ENCODE results near the gene SPINK7.
"Not testable (repeated sequence)": the region's sequence is repeated elsewhere in the genome, so short reads cannot be mapped to it uniquely, and the experiment has no call there.

Gene SPINK7

DNA sequence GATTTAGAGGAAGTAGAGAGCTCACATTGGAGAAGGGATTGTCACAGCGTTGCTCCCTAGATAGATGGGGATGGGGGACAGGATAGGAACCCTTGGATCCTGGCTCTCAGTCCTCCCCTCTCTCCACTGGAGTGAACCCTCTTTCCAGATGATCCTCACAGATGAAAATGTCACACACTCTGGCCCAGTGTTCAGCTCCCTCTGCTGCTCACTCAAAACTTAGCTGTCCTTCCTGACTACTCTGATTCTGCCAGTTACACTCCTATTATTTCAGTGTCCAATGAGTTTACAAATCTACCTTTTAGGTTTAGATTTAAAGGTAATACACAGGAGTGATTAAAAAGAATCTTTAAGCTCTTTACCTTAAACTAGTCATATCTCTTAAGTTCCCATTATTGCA is 5.8 kb upstream of the SPINK7 start:
- TF ChIP-seq, protein P1, sequence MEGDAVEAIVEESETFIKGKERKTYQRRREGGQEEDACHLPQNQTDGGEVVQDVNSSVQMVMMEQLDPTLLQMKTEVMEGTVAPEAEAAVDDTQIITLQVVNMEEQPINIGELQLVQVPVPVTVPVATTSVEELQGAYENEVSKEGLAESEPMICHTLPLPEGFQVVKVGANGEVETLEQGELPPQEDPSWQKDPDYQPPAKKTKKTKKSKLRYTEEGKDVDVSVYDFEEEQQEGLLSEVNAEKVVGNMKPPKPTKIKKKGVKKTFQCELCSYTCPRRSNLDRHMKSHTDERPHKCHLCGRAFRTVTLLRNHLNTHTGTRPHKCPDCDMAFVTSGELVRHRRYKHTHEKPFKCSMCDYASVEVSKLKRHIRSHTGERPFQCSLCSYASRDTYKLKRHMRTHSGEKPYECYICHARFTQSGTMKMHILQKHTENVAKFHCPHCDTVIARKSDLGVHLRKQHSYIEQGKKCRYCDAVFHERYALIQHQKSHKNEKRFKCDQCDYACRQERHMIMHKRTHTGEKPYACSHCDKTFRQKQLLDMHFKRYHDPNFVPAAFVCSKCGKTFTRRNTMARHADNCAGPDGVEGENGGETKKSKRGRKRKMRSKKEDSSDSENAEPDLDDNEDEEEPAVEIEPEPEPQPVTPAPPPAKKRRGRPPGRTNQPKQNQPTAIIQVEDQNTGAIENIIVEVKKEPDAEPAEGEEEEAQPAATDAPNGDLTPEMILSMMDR (IDR thresholded peaks at IDR 0.05; ENCODE audit: insufficient read depth, missing control alignments), result no peak
- DNase-seq (ENCODE audit: insufficient read length, low spot score), result no peak
- no peak for FAIRE-seq

DNA sequence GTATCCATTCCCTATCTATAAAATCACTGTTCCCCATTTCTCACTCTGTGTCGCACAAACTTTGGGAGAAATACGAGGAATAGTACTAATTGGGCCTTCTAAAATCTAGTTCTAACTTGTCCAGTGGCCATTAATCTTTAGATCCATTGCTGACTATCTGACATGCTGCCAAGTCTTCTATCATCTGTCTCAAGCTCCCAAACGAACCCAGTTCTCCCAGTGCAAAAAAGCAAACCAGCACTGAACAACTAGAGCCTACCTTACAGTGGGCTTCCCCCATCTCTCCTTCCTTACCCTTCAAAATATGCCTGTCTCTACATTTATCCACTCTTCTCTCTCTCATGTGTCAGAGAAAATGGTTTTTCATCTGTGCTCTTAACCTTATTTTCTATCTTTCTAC is 3.2 kb upstream of the SPINK7 start:
- TF ChIP-seq, protein P1 (IDR thresholded peaks at IDR 0.05; ENCODE audit: insufficient read depth, missing control alignments), result no peak
- FAIRE-seq (no peak), DNase-seq (ENCODE audit: insufficient read length, low spot score) (no peak)

DNA sequence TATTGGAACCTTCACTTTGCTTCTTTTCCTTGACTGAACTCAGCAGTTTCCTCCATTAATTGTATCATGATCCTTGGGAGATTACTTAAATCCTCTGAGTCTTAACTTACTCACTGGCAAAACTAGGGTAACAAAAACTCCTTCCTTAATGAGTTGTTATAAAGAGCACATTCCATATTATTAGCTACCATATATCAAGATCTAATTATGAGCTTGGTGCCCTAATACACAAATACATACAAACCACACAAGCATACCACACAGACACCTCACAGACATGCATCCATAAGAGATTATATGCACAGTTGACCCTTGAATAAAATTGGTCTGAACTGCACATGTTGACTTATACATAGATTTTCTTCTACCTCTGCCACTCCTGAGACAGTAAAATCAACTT is 2.5 kb upstream of the SPINK7 start:
- FAIRE-seq (no peak), DNase-seq (ENCODE audit: insufficient read length, low spot score) (no peak)
- TF ChIP-seq, protein P1 (IDR thresholded peaks at IDR 0.05; ENCODE audit: insufficient read depth, missing control alignments), result no peak

DNA sequence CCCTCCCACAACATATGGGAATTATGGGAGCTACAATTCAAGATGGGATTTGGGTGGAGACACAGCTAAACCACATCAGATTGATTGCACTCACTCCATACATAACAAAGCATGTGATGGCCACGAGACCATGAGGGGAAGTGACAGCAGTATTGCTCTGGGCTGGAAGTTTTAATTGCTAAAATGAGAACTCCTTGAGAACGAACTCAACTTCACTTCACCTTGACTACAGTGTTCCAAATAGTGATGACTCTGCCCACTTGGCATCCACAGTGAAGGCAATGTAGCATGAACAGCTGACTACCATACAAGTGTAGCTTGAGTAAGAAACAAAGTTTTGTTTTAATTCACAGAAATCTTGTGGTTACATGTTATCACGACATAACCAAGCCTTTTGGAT is 739 bp upstream of the SPINK7 start:
- FAIRE-seq, result no peak
- TF ChIP-seq, protein P1 (IDR thresholded peaks at IDR 0.05; ENCODE audit: insufficient read depth, missing control alignments), result no peak
- DNase-seq (ENCODE audit: insufficient read length, low spot score), result no peak

DNA sequence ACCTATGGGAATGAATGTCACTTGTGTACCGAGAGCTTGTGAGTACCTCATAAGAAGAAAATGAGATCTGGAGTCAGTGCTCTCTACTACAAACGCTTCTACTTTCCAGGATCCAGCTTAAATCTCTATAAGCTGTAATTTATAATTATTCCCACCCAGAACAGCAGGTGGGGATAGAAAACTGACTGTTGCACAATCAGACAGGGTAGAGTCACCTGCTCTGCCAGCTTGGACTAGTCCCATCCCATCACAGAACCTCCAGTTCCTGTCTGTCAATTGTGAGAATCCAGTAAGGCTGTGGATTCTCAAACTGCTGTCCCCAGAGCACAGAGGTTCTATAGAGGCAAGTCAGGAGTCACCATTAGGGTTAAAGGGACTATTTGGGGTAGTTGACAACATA is 2.0 kb downstream of the SPINK7 start:
- no peak for FAIRE-seq
- TF ChIP-seq, protein P1 (IDR thresholded peaks at IDR 0.05; ENCODE audit: insufficient read depth, missing control alignments), result peak; percentile 12
- no peak for DNase-seq (ENCODE audit: insufficient read length, low spot score)

DNA sequence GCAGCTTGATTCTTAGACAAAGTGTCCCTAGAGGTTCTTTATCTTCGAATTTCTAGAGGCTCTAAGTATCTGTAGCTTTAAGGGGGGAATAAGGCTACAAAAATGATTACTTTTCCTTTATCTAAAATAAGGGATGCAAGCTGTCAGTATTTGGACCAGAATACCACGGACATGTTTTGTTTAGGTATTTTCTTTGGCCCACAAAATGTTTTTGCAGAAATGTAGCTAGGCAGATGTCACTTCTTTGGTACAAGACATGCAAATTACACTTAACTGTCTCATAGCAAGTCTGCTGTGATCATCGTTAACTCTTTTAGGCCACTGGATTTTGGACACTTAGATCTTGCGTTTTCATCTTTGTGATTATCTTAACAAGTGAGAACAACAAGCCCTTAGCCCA is 2.5 kb downstream of the SPINK7 start:
- TF ChIP-seq, protein P1 (IDR thresholded peaks at IDR 0.05; ENCODE audit: insufficient read depth, missing control alignments), result no peak

DNA sequence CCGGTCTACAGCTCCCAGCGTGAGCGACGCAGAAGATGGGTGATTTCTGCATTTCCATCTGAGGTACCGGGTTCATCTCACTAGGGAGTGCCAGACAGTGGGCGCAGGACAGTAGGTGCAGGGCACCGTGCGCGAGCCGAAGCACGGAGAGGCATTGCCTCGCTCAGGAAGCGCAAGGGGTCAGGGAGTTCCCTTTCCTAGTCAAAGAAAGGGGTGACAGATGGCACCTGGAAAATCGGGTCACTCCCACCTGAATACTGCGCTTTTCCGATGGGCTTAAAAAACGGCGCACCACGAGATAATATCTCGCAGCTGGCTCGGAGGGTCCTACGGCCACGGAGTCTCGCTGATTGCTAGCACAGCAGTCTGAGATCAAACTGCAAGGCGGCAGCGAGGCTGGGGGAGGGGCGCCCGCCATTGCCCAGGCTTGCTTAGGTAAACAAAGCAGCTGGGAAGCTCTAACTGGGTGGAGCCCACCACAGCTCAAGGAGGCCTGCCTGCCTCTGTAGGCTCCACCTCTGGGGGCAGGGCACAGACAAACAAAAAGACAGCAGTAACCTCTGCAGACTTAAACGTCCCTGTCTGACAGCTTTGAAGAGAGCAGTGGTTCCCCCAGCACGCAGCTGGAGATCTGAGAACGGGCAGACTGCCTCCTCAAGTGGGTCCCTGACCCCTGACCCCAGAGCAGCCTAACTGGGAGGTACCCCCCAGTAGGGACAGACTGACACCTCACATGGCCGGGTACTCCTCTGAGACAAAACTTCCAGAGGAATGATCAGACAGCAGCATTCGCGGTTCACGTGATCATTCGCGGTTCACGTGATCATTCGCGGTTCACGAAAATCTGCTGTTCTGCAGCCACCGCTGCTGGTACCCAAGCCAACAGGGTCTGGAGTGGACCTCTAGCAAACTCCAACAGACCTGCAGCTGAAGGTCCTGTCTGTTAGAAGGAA is 8.1 kb downstream of the SPINK7 start:
- not testable (repeated sequence) for FAIRE-seq; DNase-seq (ENCODE audit: insufficient read length, low spot score)

More for the DNA sequence above, 2.5 kb downstream of the SPINK7 start:
- DNase-seq (ENCODE audit: insufficient read length, low spot score) (no peak), FAIRE-seq (no peak)

Measured in D721Med (cell line).